Ovary (tissue), 3 donors: Measurements from ENCODE around the gene CLIC5.

Experiments used
- POLR2A ChIP-seq: fragments of 450-650 bp; IDR thresholded peaks from one replicate; pipeline ENCODE4 v1.6.1; 2017; ENCODE audit warnings: antibody characterized with exemption, mild to moderate bottlenecking, moderate library complexity
- TF ChIP-seq, protein P1 (sequence below), 3 donors: fragments of 450-650 bp in 2 of 3; fragments of 200-600 bp in 1 of 3; IDR thresholded peaks; one replicate each; pipeline versions ENCODE4 v1.5.1 to v1.8.0; 2016 to 2022; ENCODE audit warnings: antibody characterized with exemption in 3 of 3, mild to moderate bottlenecking in 1 of 3
- donor health status: DM: no; HTN: no; CAD: no.

DNA sequence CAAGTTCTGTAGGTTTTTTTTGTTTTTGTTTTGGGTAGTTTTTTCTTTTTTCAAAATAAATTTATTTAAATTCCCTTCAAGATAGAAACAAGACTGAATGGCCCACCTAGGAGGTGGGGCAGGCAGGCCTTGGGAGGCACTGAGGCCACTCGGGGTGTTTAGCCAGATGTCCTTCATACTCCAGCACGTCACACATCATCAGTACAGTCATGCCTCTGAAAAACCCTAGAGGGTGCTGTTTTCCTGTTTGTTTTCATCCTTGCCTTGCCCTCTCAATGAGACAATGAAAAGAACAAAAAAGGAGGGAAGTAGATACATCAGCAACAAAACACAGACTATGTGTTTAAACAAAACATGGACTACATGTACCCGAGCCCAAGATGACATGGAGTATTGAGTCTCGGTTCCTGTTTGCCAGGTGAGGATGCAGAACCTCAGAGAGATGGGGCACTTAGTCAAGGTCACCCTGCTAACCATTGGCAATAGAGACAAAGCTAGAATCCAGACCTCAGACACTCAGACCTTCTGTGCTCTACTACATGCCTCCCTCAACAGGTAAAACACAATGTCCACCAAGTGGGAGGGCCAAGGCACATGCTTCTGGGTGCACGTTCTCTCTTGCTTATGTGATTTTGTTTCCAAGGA is 26.8 kb upstream of the CLIC5 start:
- no peak for TF ChIP-seq POLR2A
- TF ChIP-seq, protein P1, sequence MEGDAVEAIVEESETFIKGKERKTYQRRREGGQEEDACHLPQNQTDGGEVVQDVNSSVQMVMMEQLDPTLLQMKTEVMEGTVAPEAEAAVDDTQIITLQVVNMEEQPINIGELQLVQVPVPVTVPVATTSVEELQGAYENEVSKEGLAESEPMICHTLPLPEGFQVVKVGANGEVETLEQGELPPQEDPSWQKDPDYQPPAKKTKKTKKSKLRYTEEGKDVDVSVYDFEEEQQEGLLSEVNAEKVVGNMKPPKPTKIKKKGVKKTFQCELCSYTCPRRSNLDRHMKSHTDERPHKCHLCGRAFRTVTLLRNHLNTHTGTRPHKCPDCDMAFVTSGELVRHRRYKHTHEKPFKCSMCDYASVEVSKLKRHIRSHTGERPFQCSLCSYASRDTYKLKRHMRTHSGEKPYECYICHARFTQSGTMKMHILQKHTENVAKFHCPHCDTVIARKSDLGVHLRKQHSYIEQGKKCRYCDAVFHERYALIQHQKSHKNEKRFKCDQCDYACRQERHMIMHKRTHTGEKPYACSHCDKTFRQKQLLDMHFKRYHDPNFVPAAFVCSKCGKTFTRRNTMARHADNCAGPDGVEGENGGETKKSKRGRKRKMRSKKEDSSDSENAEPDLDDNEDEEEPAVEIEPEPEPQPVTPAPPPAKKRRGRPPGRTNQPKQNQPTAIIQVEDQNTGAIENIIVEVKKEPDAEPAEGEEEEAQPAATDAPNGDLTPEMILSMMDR (IDR thresholded peaks at IDR 0.05), result no peak
